ENCODE measurements around the gene MT1M.
"Not testable (repeated sequence)": the region's sequence is repeated elsewhere in the genome, so short reads cannot be mapped to it uniquely, and the experiment has no call there.

MT1M gene

GRCh38 chr16:56657555-56658326 lies 25.3 kb downstream of the MT1M start, which contains the start of gene MT1F:
TSS of gene MT1F (plus strand) at chr16:56657959. CDS start at chr16:56658059, 100 bp downstream.
- DNase-seq, result no peak

GRCh38 chr16:56658327-56658875 lies 25.9 kb downstream of the MT1M start:
- no peak for DNase-seq

GRCh38 chr16:56662357-56663354 lies 30.2 kb downstream of the MT1M start:
- no peak for DNase-seq

- DNase-seq, result no peak
Measured at GRCh38 chr16:56664506-56664905, 32.0 kb downstream of the MT1M start.

GRCh38 chr16:56665286-56666261 lies 33.1 kb downstream of the MT1M start:
- not testable (repeated sequence) for DNase-seq

- no peak for DNase-seq
Measured at GRCh38 chr16:56667581-56668571, 35.4 kb downstream of the MT1M start, which contains the start of gene MT1G. TSS of gene MT1G (minus strand) at chr16:56668065. CDS start at chr16:56667993, 72 bp downstream.

GRCh38 chr16:56669005-56669839 lies 36.8 kb downstream of the MT1M start, which contains the start of gene MT1H:
TSS of gene MT1H (plus strand) at chr16:56669814. CDS start at chr16:56669885, 71 bp downstream.
- no peak for DNase-seq

- DNase-seq, result no peak
Measured at GRCh38 chr16:56669840-56670619, 37.6 kb downstream of the MT1M start.

GRCh38 chr16:56670620-56670934 lies 38.1 kb downstream of the MT1M start:
- no peak for DNase-seq

GRCh38 chr16:56671691-56672090 lies 39.2 kb downstream of the MT1M start:
- not testable (repeated sequence) for DNase-seq

- DNase-seq, result not testable (repeated sequence)
Measured at GRCh38 chr16:56672171-56672570, 39.7 kb downstream of the MT1M start.

GRCh38 chr16:56672761-56673536 lies 40.5 kb downstream of the MT1M start:
- no peak for DNase-seq

- DNase-seq, result no peak
Measured at GRCh38 chr16:56673921-56674320, 41.5 kb downstream of the MT1M start.

GRCh38 chr16:56674570-56674969 lies 42.1 kb downstream of the MT1M start:
- not testable (repeated sequence) for DNase-seq

- no peak for DNase-seq
Measured at GRCh38 chr16:56675685-56676210, 43.3 kb downstream of the MT1M start.

- DNase-seq, result no peak
Measured at GRCh38 chr16:56677474-56677873, 45.0 kb downstream of the MT1M start.

GRCh38 chr16:56679078-56679730 lies 46.7 kb downstream of the MT1M start:
- no peak for DNase-seq
